ENCODE results near the gene SSBP3.

The SSBP3 gene

DNA sequence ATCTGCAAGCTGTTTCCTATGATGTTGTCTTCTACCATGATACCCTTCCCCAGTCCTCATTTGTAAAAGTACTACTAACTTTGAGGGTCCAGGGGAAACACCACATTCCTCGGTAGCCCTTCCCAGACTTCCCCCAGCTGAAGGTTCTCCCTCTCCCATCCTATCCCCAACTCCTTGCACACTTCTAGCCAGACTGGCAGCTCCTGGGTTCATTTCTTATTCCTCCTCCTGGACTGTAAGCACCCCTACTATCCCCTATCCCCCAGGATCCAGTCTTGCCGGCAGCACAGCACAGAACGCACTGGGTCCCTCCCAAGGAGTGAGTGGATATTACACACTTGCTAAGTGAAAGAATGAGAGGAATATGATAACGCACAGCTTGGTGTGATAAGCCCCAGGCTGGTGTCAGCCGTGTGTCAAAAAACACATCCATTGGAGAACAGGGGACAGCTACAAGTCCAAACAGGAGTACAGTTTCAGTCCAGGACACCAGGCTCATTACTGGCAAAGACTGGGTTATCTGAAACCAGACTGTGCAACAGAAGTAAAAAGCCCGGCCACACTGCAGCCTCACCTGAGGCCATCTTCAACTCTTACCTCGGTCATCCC lies 100.2 kb downstream of the SSBP3 start:
- DNase-seq (ENCODE audit: low spot score), result no peak

DNA sequence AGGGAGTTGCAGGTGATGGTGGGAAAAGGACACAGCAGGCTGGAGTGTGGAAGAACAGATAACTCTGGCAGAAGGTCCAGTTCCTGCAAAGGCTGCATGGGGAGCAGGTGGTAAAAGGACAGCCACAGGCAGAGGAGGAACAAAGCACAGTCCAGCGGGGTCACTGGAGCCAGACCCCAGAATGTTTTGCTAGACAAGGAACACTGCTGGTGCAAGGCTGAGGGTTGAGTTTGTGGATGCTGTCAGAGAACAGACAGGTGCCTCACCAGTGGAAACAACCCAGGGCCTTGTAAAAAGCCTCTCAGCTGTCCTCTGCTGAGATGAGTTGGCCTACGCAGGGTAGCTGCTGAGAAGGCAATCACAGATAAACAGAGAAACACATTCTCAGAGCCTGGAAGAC lies 101.7 kb downstream of the SSBP3 start:
- DNase-seq (ENCODE audit: low spot score), result no peak

DNA sequence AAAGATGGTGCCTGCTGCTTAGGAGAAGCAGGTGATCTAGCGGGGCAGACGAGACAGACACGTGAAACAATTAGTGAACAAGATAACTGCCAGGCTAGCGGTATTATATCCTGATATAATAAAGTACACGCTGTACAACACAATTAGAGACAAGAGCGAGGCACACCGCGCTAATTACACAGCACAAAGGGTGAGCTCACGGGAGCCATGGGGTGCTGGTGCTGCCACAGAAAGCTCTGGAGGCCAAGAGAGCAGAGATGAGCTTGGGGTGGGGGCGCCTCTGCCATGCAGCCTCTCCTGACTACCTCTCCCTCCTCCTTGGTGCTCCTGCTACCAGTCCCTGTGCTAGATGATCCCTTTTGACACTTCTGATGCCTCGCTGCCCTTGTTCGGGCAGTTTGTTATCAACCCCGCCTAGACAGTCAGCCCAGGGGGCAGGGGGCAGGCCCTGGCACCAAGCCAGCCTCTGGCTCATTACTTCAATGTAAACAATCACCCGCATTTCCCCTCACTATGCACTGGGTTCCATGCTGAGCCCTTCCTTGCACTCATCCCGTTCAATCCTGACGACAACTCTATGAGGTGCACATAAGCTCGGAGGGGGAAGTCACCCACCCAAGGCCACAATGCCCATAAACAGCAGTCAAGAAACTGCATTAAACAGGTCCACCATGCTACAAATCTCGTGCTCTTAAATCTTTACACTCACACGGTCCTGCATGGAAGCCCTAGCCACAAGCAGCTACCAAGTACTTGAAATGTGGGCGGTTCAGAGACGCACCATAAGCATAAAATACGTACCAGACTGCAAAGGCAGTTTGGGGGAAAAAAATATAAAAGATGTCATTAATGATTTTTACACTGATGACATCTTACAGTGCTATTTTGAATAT lies 103.0 kb downstream of the SSBP3 start:
- no peak for DNase-seq (ENCODE audit: low spot score)

DNA sequence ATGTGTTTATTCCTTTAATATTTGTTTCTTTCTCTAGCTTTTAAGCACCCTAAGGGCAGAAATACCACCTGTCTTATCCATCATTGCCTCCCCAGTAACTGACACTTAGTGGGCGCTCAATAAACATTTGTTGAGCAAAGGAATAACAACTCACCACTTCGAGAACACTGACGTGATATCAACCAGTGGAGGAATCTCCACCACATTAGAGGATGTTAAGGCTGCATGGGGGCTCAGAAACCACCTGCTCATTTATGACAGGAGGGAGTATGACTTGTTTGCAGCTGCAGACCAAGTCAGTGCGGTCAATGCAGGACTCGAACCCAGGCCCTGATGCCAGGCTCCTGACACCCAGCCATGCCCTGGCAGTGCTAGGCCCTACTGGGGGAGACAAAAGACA lies 103.6 kb downstream of the SSBP3 start:
- DNase-seq (ENCODE audit: low spot score), result no peak

DNA sequence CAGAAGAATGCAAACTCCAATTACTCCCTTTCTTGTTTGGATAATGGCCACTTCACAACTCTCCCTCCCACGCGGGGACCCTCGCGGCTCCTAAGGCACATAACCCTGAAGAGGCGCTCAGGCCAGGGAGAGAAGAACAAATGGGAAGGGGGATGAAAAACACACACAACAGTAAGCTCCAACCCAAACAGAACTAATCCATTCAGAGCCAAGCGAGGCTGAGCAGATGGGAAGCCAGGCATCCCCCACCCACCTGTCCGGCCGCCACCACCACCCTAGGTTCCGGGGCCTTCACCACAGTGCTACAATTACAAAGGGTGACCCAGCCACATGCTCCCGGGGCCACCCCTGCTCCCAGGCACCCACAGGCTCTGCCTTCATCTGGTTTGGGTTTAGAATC lies 104.7 kb downstream of the SSBP3 start:
- no peak for DNase-seq (ENCODE audit: low spot score)

DNA sequence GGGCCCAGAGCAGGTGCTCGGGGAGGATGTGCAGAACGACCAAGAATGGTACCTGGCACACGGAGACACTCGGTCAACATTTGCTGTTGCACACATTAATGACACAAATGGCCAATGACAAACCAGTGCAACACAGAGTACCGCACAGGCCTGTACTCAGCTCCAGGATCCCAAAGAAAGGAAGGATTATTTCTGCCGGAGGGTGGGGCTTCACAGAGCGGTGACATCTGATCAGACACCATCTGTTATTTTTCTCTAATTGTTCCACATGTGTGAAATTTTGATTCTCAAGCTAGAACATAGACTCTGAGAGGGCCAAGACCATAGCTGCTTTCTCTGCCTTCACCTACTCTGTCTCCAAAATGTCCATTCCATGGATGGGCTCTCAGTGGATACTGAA lies 105.8 kb downstream of the SSBP3 start:
- DNase-seq (ENCODE audit: low spot score), result no peak

DNA sequence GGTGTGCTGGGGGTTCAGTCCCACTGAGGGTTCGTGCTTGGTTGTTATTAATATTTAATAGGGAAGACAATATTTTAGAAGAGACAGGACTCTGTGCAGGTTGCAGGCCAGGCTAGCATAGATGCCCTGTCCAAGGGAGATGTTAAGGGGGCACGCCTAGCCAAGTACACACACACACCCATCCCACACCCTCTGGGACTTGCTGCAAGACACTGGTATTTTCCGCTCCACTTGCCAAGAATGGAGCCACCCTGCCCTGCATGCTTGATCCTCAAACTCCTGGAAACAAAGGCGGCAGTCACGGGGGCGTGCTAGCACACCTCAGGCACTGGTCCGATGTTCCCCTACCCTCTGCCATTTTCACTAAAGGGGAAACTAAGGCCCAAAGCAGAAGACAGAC lies 107.2 kb downstream of the SSBP3 start:
- DNase-seq (ENCODE audit: low spot score), result peak; percentile 70

DNA sequence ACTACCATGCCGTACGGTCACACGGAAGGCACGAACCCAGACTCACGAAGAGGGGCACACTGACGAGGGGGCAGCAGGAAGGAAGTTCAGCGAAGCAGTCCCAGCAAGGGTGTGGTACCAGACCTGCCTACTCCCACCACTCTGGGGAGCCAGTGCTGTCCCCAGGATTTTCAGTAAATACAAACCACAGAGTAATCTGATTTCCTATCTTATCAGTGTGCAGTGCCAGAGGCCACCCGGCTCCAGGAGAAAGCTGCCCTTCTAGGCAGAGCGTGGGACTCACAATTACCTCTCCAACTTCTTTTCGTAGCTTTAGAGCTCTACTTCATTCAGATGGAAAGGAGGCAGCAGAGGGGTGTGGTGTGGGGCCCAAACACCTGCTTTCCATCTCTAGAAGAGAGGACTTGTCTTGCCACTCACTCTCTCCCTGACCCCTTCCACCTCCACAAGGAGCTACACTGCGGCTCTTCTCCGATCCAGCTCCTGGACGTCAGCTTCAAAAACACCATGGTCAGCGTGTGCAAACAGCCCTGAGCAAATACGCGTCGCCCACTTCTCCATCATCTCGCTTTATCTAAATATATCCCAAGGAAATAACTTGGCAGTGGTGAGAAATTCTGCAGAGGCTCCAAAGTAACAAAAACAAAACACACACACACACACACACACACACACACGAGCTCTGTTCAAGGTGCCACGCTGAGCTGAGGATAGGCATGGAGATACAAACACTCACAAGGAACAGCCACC lies 107.7 kb downstream of the SSBP3 start:
- DNase-seq (ENCODE audit: low spot score), result peak; percentile 14

DNA sequence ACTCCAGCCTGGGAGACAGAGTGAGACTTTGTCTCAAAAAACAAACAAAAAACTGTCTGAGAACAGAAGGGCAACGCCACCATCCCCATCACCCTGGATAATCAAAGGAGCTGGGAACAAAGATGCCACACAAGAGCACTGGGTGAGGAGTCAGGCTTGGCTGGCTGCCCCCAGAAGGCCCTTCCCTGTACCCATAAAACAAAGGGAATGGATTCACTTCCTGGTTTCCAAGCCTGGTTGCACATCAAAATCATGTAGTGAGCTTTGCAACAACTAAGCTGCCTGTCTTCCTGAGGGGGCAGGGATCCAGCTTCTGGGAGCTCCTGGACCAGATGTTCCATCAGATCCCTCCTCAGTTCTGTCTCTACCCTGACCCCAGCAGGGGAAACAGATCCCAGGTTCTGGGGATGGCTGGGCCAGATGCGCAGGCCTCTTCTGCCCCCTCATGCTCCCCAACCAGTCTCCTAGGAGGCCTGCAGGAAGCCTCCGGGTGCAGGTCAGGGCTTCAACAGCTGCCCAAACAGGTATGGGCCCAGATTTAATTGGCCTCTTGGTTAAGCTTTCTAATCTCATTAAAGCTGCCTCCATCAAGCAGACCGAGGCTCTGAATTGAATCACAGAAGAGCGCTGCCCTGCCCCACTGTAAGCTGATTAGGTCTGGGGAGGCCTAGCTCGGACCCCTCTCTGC lies 108.5 kb downstream of the SSBP3 start:
- peak; percentile 50 for DNase-seq (ENCODE audit: low spot score)

DNA sequence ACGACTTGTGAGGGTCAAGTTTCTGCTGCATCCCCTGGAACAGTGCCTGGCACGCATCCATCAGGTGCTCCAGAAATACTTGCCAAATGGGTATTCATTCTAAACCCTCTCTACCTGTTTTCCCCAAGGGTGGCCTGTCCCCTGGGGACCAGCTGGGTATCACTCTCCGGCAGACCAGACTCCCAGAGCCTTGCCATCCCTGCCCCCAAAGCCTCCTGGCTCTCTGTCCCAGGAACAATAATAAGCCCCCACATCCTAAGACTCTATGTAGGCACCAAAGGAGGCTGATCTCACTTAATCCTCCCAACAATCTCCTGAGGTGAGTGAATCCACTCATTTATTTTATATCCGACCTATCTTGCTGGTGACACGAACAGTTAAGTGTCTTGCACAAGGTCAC lies 109.5 kb downstream of the SSBP3 start:
- DNase-seq (ENCODE audit: low spot score), result no peak

DNA sequence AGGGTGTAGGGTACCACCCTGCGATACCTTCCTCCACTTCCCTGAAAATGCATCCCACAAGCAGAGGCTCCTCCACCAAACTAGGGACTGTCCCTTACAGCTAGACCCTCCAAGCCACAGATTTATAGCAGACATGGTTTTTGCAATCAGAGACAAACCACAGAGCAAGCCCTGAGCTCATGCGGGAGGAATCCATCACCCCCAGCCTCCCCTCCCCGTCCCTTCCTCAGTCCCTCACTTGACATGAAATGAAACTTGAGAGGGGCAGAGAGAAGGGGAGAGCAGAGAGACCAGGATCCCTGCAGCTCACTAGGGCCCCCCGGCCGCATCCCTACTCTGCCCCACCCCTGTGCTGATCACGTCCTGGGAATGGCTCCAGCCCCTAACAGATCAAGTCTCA lies 111.3 kb downstream of the SSBP3 start:
- DNase-seq (ENCODE audit: low spot score), result no peak

DNA sequence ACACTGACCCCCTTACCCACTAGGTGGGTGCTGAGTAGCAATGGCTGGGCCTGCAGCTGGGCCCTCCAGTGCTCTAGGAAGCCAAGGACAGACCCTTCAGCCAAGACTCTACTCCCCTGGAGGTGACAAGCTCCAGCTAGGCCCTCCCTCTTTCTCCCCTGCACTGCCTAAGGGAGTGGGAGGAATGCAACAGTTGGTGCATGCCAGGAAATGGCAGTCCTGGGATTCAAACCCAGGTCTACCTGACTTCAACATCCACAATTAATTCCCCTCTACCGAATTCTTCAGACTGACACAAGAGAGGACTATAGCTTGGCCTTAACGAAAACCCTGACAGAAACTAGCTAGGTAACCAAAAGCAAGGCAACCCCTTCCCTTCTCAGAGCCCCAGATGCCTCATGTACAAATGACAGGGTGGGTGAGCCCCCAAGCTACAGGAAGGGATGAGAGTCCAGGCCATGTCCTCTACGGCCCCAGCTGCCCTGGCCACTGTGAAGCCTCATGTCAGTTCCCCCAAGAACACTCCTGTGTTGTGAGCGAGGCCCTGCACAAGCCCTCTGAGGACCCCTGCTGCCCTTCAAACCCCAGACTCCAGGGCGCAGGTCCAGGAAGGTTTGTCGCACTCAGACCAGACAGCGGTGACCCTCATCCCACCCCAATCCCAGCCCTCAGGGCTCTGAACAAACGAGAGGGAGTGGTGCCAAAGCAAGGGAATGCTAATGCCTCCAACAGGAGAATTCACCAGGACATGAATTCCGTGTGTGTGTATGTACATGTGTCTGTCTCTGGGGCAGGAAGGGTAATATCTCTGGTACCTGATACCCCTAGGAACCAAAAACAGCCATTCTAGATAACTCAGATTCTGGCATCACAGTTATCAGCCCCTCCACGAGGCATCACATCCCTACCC lies 113.9 kb downstream of the SSBP3 start:
- DNase-seq (ENCODE audit: low spot score), result no peak

DNA sequence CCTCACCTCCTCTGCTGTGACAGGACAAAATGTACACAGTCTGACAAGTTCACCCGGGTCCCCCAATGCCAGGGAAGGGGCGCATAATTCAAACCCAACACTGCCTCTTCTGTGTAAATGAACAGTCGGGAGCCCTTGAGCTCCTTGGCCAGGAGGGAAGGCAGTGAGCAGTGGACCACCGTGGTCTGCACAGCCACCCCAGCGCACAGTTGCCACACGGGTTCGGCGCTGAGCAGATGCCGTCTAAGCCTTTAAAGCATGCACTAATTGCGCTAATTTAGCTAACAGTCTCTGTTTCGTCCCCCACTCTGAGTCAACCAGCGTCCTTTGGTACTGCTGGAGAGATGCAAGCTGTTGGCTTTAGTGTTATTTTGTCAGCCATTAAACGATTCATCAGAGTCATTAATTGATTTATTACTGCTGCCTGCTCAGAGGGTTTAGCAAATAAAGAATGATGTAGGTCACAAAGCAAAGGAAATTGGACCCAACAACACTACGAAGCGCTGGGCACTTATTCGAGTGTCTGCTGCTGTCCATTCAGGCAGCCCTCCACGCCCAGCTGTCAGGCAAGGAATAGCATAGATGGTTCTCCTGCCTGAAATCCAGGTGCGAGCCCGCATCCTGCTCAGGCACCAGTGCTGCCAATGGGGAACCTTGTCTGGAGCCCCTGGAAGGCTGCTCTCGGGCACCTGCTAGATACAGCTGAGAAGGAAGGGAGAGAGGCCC lies 114.8 kb downstream of the SSBP3 start:
- DNase-seq (ENCODE audit: low spot score), result no peak

DNA sequence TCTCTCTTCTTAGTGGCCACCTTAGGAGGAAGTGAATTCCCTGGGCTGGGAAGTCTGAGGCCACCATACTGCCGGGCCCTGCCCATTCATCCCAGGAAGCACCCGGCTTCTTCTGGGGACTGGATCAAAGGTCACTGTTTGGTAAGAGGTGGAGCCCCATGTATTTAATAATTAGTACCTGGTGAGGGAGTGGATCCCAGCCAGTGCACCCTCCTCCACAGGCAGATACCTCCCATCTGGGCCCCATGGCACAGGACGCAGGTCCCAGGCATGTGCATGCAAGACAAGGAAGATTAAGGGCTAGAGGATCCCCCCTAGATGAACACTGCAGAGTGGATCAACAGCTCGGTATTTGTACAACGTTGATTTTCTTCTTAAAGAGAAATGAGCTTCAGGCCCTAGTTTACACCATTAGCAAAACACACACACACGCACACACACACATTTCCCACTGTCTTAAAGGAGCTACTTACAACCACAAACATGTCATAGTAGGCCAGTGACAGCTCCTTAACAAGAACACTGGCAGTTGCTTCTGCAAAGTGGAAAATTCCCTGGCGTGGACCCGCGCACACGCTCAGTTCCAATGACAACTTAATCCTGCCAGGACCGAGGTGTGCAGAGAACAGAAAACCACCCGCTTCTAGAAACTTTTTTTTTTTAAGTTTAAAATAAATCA lies 115.5 kb downstream of the SSBP3 start:
- peak; percentile 58 for DNase-seq (ENCODE audit: low spot score)

DNA sequence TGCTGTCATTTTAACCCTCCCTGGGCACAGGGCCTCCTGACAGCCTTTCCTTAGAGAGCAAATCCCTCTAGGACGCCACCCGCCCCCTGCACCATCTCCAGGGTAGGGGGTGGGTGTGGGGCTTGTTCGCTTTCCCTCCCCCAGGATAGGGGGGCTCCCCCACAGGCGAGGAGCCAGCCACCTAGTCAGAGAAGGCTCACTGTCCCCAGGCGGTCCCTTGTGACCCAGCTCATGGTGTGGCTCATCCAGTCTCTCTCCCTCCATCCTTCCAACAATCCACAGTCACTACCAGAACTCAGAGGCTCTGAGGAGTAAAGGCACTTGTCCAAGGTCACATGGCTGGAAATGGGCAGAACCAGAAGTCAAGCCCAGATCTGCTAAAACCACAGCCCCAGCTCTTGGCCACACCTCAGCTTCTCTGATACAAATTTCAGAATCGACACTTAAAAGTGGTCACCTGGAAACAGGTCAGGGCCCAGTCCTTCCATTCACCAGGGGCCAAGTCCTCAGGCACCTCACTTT lies 116.4 kb downstream of the SSBP3 start:
- DNase-seq (ENCODE audit: low spot score), result no peak

DNA sequence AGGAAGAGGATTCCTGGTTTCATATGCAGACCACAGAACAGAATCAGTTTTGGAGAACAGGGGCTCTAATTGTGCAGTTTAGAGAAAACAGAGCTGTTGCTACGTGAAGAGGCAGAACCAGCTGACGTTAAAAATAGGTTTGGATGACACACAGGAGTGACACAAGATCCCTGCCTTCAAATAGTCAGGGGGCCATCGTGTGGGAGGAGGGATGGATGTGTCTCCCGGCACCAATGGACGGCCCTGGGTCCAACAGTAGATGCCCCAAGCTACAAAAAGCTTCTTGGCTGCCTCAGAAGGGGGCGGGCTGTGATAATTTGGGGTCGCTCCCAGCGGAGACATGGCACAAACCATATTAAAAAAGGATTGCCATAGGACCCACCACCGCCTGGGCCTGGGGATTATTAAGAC lies 118.4 kb downstream of the SSBP3 start:
- DNase-seq (ENCODE audit: low spot score), result no peak

DNA sequence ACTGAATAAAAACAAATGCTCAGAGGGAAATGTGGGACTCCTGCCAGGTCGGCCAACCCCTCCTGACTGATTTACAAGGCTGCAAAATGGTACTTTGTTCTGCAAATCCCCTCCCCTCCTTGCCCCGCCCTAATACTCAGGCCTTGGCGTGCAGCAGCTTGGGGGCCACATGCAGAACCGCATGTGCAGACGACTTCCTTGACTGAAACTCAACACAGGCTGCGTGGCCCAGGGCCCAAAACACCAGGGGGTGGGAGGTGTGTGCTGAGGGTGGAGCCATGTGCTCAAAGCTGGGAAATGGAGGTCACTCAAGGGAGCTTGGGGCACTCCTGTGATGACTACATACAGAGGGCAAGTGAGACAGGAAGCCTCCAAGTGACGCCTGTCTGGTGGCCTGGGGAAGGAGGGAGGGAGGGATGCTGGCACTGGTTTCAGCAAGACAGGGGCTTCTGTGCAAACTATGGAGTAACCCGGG lies 119.0 kb downstream of the SSBP3 start:
- peak; percentile 92 for DNase-seq (ENCODE audit: low spot score)

DNA sequence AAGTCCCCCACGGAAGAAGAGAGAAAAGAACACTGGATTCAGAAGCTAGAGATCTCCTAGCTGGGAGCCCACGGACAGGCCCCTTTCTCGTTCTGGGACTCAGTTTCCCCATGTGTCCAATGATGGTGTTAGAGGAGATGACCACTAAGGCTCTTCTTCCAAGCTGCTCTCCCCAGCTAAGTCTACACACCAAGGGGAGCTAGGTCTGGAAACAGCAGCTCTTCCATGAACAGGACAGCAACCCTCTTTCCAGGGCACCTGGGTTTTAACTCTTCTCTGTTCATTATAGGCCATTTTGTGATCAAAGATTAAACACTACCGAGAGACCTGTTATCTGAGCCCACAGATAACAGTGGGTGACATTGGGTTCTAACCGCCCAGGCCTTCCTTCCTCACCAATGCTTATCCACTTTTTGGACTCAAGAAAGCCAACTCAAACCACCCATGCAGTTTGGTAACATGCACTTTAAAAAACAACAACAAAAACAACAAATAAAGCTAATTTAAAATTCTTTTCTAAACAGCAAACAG lies 120.3 kb downstream of the SSBP3 start:
- no peak for DNase-seq (ENCODE audit: low spot score)

DNA sequence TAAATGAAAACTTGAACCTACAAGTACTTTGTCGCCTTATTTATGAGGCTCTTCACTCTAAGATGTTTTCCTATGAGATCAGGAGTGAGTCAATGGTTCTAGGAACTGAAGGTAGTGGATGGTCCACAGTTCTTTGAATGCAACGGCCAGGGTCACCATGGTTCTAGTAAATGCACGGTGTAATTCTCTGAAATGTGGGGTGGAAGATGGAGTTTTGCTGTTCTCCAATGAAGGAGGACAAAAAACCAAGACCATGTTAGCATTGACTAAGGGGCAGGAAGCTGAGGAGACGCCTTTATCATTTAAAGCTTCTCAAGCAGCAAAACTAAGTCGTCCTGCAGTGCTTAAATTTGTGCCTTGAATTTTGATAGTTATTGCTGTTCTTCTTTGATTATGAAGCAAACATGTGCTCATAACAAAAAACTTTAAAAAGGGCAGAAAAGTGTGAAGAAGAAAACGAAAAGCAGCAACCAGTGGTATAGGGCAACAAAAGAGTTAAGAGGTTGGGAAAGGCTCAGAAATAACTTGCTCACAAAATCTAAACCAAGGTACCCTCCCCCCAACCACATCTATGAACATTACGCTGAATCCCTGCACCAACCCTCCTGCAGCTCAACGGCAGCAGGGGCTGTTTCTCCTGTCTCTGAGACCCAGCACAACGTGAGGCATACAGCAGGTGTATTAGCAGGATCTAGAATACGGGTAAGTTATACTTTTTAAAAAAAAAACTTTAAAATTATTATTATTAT lies 121.2 kb downstream of the SSBP3 start:
- no peak for DNase-seq (ENCODE audit: low spot score)
